NOMO-1 treated with dmso at 0.1 percent for 144 hours (cell line): ENCODE results near the gene SPTY2D1.
"Not testable (repeated sequence)": the region's sequence is repeated elsewhere in the genome, so short reads cannot be mapped to it uniquely, and the experiment has no call there.

Source experiments
- DNase-seq: peaks from one replicate; lab custom pipeline; 2025; ENCODE audit not compliant: unreplicated experiment; lab: John Stamatoyannopoulos, UW

SPTY2D1 gene

DNA sequence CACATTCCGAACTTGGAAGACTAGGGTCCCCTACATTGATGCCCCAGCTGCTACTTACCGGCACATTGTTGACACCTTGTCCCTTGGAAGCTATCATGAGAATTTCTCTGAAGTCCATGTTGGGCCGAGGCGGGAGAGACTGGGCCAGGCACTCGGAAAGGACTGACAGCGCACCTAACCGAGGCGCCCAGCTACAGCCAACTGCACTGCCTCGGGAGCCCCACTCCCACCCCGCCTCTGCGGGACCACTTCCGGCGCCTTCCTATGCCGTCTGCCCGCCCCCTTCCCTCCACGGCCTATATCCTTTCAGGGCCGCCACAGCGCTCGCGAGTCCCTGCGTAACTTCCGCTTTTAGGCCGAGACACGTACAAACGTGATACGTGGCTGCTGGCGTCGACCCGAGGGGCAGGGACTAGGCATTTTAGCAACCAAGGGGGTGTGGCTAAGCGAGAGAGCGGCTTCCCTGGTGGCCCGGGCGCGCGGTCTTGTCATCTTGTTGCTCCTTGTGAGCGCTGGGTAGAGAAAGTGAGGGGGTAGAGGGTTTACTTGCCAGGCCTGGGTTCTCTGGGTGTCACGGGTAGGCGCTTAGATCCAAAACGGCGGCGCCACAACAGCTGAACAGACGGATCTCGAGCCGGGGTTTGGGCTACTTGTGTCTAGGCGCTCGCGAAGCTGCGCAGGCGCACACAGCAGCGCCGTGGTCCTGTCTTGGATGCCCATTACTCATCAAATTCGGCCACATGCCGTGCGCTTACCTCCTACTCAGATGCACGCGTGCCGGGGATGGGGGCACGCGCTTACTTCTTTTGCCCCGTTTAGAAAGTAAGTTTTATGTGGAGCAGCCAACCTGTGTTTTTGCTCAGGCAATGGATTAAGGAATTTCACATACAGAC lies at the start of gene SPTY2D1:
Gene SPTY2D1, minus strand, starts transcription at position 203 of the 893 bp plus-strand sequence. Its CDS starts 85 bp downstream, at position 118.
- DNase-seq: peak; percentile 97

GRCh38 chr11:18682466-18682865 lies 48.3 kb upstream of the SPTY2D1 start:
- DNase-seq: no peak

- not testable (repeated sequence) for DNase-seq
These were observed 47.8 kb upstream of the SPTY2D1 start for GRCh38 chr11:18681949-18682348.

GRCh38 chr11:18677560-18677959 lies 43.4 kb upstream of the SPTY2D1 start:
- no peak for DNase-seq

GRCh38 chr11:18676803-18677202 lies 42.7 kb upstream of the SPTY2D1 start:
- no peak for DNase-seq

- not testable (repeated sequence) for DNase-seq
These were observed 38.1 kb upstream of the SPTY2D1 start for GRCh38 chr11:18672209-18672608.

- no peak for DNase-seq
These were observed 37.1 kb upstream of the SPTY2D1 start for GRCh38 chr11:18671246-18671645.

- DNase-seq: no peak
These were observed 35.6 kb upstream of the SPTY2D1 start for GRCh38 chr11:18669711-18670110.

GRCh38 chr11:18669219-18669596 lies 35.1 kb upstream of the SPTY2D1 start:
- no peak for DNase-seq

- no peak for DNase-seq
These were observed 34.0 kb upstream of the SPTY2D1 start for GRCh38 chr11:18668131-18668530.

DNA sequence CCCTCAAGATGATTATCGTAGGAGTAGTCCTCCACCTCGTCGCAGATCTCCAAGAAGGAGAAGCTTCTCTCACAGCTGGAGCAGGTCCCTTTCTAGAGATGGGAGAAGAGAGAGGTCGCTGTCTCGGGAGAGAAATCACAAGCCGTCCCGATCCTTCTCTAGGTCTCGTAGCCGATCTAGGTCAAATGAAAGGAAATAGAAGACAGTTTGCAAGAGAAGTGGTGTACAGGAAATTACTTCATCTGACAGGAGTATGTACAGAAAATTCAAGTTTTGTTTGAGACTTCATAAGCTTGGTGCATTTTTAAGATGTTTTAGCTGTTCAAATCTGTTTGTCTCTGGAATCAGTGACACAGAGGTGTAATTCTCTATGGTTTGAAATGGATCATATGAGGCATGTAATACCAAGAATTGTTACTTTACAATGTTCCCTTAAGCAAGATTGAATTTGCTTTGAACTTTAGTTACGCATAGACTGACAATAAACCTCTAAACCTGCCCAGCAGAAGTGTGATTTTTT lies 31.3 kb upstream of the SPTY2D1 start:
- DNase-seq: not testable (repeated sequence)

DNA sequence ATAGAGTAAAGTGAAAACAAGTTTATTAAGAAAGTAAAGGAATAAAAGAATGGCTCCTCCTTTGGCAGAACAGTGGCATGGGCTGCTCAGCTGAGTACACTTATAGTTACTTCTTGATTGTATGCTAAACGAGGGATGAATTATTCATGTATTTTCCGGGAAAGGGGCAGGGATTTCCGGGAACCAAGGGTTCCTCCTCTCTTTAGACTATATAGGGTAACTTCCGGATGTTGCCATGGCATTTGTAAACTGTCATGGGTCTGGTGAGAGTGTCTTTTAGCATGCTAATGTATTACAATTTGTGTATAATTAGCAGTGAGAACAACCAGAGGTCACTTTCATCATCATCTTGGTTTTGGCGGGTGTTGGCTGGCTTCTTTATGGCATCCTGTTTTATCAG lies 23.5 kb upstream of the SPTY2D1 start:
- no peak for DNase-seq

- peak; percentile 77 for DNase-seq
These were observed 16.9 kb upstream of the SPTY2D1 start for GRCh38 chr11:18650859-18651557.

- DNase-seq: no peak
These were observed 16.2 kb upstream of the SPTY2D1 start for GRCh38 chr11:18650353-18650752.

- not testable (repeated sequence) for DNase-seq
These were observed 8.9 kb upstream of the SPTY2D1 start for GRCh38 chr11:18643034-18643433.

- no peak for DNase-seq
These were observed 7.5 kb upstream of the SPTY2D1 start for GRCh38 chr11:18641677-18642076.

GRCh38 chr11:18633256-18634139 lies 644 bp downstream of the SPTY2D1 start:
- DNase-seq: no peak

- no peak for DNase-seq
These were observed 1.3 kb downstream of the SPTY2D1 start for GRCh38 chr11:18632841-18633240.

- DNase-seq: no peak
These were observed 10.0 kb downstream of the SPTY2D1 start for GRCh38 chr11:18624161-18624560.

DNA sequence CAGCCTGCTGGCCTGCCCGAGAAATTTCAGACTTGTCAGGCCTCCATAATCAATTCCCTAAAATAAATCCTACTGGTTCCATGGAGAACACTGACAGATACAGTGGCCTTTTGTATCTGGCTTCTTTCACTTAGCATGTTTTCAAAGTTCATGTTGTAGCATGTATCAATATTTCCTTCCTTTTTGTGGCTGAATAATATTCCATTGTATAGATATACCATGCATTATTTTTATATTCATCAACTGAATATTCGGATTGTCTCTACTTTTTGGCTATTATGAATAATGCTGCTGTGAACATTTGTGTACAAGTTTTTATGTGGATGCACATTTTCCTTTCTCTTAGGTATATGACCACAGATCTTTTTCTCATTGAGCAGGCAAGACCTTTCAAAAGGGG lies 10.4 kb downstream of the SPTY2D1 start:
- DNase-seq: no peak
